AG10803 (cell line): Measurements from ENCODE around the gene RYK.
A peak's percentile ranks its signal among the peaks of the same experiment; 100 is the strongest.
"Not testable (repeated sequence)": the region's sequence is repeated elsewhere in the genome, so short reads cannot be mapped to it uniquely, and the experiment has no call there.

ENCODE experiments used
- DNase-seq: peaks from one replicate; pipeline ENCODE4 v3.0.0; 2010; ENCODE audit warnings: low read depth
- H3K4me3 ChIP-seq: 2 replicates; pipeline ENCODE4 v1.5.1; 2011; ENCODE audit warnings: mild to moderate bottlenecking, low read length, control low read depth
- CTCF ChIP-seq: conservative IDR thresholded peaks from 2 replicates; pipeline ENCODE4 v1.5.1; 2011; ENCODE audit warnings: mild to moderate bottlenecking, low read length, control low read depth, inconsistent platforms

RYK gene

DNA sequence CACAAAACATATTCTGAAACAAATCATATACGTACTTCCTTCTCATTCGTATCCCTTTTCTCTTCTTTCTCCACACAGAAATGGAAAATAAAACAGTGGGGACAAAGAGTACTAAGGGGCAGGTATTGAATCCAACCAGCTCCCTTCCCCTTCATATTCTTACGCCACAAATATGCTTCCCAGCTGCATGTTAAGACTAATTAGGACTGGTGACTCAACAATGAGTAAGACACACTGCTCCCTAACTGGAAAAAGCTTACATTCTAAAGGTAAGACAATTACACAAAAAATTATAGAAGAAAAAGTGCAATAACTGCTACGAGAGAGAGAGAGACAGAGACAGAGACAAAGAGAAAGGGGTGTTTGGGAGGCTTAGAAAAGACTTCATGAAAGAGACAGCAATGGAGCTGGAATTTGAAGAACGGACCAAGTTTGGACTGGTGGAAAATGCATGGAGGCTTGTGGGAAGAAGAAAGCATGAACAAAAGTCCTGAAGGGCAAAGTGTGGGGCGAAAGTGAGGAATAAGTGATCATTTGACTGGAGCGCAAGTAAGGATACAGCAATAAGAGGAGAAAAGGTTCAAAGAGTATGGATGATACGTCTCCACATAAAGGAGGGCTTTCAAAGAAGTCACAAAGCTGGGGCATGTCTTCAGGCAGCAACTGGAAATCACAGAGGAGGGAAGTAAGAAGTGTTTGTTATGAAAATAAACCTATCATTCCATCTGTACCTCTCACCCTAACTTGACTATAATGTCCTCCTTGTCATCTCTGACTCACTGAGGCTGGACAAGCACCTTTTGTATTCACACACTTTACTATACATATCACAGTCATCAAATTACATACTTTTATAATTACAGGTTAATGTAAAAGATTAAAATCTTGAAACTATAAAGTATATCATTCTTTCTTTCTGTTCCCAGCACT is 49.2 kb downstream of the RYK start:
- DNase-seq: peak; percentile 83
- TF ChIP-seq CTCF: no peak
- no peak overlapping the region for H3K4me3 ChIP-seq

- not testable (repeated sequence) for DNase-seq, H3K4me3 ChIP-seq
These were observed 50.8 kb downstream of the RYK start for GRCh38 chr3:134199880-134200279.

DNA sequence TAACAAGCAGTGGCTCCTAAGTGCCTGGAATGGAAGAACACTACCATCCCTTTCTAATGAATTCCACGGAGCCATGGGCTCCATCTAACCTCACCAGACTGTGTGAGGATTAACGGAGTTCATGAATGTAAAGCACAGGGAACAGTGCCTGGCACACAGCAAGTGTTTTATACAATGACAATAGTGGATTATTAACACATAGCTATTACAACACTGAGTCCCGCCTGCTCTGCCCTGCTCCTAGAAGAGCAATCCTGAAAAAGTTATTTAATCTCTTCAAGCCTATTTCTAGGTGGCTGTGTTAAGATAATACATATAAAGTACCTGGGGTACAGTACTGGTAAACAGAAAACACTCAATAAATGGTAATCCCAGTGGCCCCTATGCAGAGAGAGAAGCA is 51.4 kb downstream of the RYK start:
- no peak overlapping the region for H3K4me3 ChIP-seq
- DNase-seq: no peak
- TF ChIP-seq CTCF: no peak

GRCh38 chr3:134198414-134198813 is 52.2 kb downstream of the RYK start:
- H3K4me3 ChIP-seq: no peak overlapping the region
- no peak for DNase-seq
- no peak for TF ChIP-seq CTCF

- H3K4me3 ChIP-seq: no peak overlapping the region
- DNase-seq: peak; percentile 71
- peak; percentile 88 for TF ChIP-seq CTCF
These were observed 52.9 kb downstream of the RYK start for GRCh38 chr3:134197681-134198261.

GRCh38 chr3:134194247-134194646 is 56.4 kb downstream of the RYK start:
- no peak overlapping the region for H3K4me3 ChIP-seq
- no peak for TF ChIP-seq CTCF
- no peak for DNase-seq

DNA sequence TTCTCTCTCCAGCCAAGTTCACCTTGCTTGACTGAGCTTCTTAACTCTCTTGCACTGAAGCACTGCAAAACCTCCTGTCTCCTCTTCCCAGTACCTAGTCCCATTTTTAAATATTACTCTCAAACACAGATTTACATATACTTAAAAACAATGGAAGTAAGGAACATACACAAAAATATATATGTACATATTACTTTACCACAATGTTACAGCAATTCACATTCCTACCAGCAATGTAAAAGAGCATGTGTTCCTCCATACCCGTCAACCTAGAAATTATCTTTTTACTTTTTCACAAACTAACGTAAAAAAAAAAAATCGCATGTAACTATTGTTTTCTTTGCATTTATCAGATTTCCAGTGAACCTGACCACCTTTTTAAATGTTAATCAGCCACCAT is 60.4 kb downstream of the RYK start:
- 0 out of 2 replicates have a peak, but pooled peaks have one; percentile 20 for TF ChIP-seq CTCF
- H3K4me3 ChIP-seq: no peak overlapping the region
- no peak for DNase-seq
